CD14-positive monocyte (primary cell): Measurements from ENCODE around the gene LRP1. TPM values are rescaled to one million over a fixed set of nuclear protein-coding genes. Genes with fewer than 3 reads are reported as not detected.

Experiments
- DNase-seq, 3 donors: peaks; one replicate each; pipeline ENCODE4 v3.0.0-alpha.2; 2011 to 2022
- H2AFZ ChIP-seq: 2 replicates; pipeline ENCODE4 v1.6.0; 2012; ENCODE audit warnings: mild to moderate bottlenecking, low read depth, low read length, inconsistent platforms; ENCODE audit not compliant: insufficient read depth, poor library complexity, severe bottlenecking
- H3K27ac ChIP-seq, 2 donors: 1 replicate in 1 of 2; 2 replicates in 1 of 2; pipeline ENCODE4 v1.5.1; 2012 to 2013; ENCODE audit warnings: low read length in 2 of 2, control low read depth in 1 of 2, inconsistent platforms in 1 of 2, low read depth in 1 of 2, mild to moderate bottlenecking in 1 of 2
- H3K27me3 ChIP-seq, 2 donors: one replicate each; pipeline versions ENCODE4 v1.6.0 to v1.6.1; 2011 to 2013; ENCODE audit warnings: low read length in 2 of 2; ENCODE audit not compliant: control insufficient read depth in 2 of 2, insufficient read depth in 2 of 2
- H3K36me3 ChIP-seq, 2 donors: replicated peaks in 1 of 2; 1 replicate in 1 of 2; 2 replicates in 1 of 2; pipeline versions ENCODE4 v1.5.1 to v1.6.1; 2012 to 2013; ENCODE audit warnings: low read length in 2 of 2, control low read depth in 1 of 2, inconsistent platforms in 1 of 2, mild to moderate bottlenecking in 1 of 2; ENCODE audit not compliant: insufficient read depth in 2 of 2, control insufficient read depth in 1 of 2
- H3K4me1 ChIP-seq, 2 donors: 1 replicate in 1 of 2; 2 replicates in 1 of 2; pipeline versions ENCODE4 v1.5.1 to v1.6.1; 2012 to 2013; ENCODE audit warnings: low read length in 2 of 2, control low read depth in 1 of 2, inconsistent platforms in 1 of 2, mild to moderate bottlenecking in 1 of 2, moderate library complexity in 1 of 2; ENCODE audit not compliant: insufficient read depth in 2 of 2, control insufficient read depth in 1 of 2
- H3K4me2 ChIP-seq: replicated peaks from 2 replicates; pipeline ENCODE3; 2012; ENCODE audit warnings: low read length, moderate library complexity, mild to moderate bottlenecking; ENCODE audit not compliant: poor library complexity, severe bottlenecking; ENCODE audit errors: extremely low read depth
- H3K4me3 ChIP-seq, 3 experiments: fragments of 200-600 bp in 1 of 3; sonication (generic) in 1 of 3; replicated peaks in 1 of 3; 1 replicate in 2 of 3; 2 replicates in 1 of 3; pipeline ENCODE4 v1.5.1; 2011 to 2013; ENCODE audit warnings: low read length in 3 of 3, mild to moderate bottlenecking in 3 of 3, control low read depth in 2 of 3, low read depth in 2 of 3, inconsistent platforms in 1 of 3, moderate library complexity in 1 of 3
- H3K79me2 ChIP-seq: 2 replicates; pipeline ENCODE4 v1.6.0; 2012; ENCODE audit warnings: mild to moderate bottlenecking, control low read depth, inconsistent platforms, low read length, moderate library complexity; ENCODE audit not compliant: insufficient read depth
- H3K9ac ChIP-seq: 2 replicates; pipeline ENCODE4 v1.6.0; 2017; ENCODE audit warnings: low read length, mild to moderate bottlenecking; ENCODE audit not compliant: insufficient read depth, poor library complexity, severe bottlenecking
- H3K9me3 ChIP-seq, 2 donors: replicated peaks in 1 of 2; 1 replicate in 1 of 2; 2 replicates in 1 of 2; pipeline versions ENCODE4 v1.5.1 to v1.6.1; 2012 to 2013; ENCODE audit warnings: low read length in 2 of 2, control low read depth in 1 of 2; ENCODE audit not compliant: control insufficient read depth in 1 of 2, insufficient read depth in 1 of 2
- H4K20me1 ChIP-seq: 2 replicates; pipeline ENCODE4 v1.6.0; 2012; ENCODE audit warnings: mild to moderate bottlenecking, low read length, control low read depth, moderate library complexity; ENCODE audit not compliant: insufficient read depth
- H3K27ac Mint-ChIP-seq, 7 donors: one replicate each; pipeline ENCODE4 v1.8.0; 2020; ENCODE audit warnings: mild to moderate bottlenecking in 7 of 7, mixed read lengths in 7 of 7, moderate library complexity in 6 of 7, inconsistent platforms in 2 of 7
- H3K27me3 Mint-ChIP-seq, 3 donors: one replicate each; pipeline ENCODE4 v1.8.0; 2021 to 2022; ENCODE audit warnings: low read depth in 3 of 3, mild to moderate bottlenecking in 3 of 3, mixed read lengths in 3 of 3, moderate library complexity in 3 of 3, inconsistent platforms in 1 of 3
- H3K36me3 Mint-ChIP-seq, 2 donors: one replicate each; pipeline ENCODE4 v1.8.0; 2020; ENCODE audit warnings: mixed read lengths in 2 of 2, inconsistent platforms in 1 of 2, mild to moderate bottlenecking in 1 of 2
- H3K4me1 Mint-ChIP-seq: one replicate; pipeline ENCODE4 v1.8.0; 2020; ENCODE audit warnings: mild to moderate bottlenecking, mixed read lengths
- H3K4me3 Mint-ChIP-seq, 2 donors: one replicate each; pipeline ENCODE4 v1.8.0; 2020; ENCODE audit warnings: mild to moderate bottlenecking in 2 of 2, mixed read lengths in 2 of 2, moderate library complexity in 1 of 2
- H3K9me3 Mint-ChIP-seq, 7 donors: one replicate each; pipeline ENCODE4 v1.8.0; 2020 to 2022; ENCODE audit warnings: mixed read lengths in 7 of 7, mild to moderate bottlenecking in 6 of 7, moderate library complexity in 6 of 7, inconsistent platforms in 2 of 7
- CTCF ChIP-seq: fragments of 200-600 bp; IDR thresholded peaks from one replicate; pipeline ENCODE4 v1.8.0; 2022; ENCODE audit warnings: antibody characterized with exemption, mild to moderate bottlenecking
- WGBS: methylation state at CpG from one replicate; pipeline ENCODE4 v1.1.5; 2013; ENCODE audit warnings: missing lambda C conversion rate; ENCODE audit not compliant: insufficient coverage; 5-methylcytosine and 5-hydroxymethylcytosine counted together
- intact Hi-C, 2 donors: fragments of 100-400 bp; cut with micrococcal nuclease; formaldehyde crosslinking; loops; one replicate each; pipeline versions ENCODE4 v1.15.0 to v1.15.1; 2023
- polyA plus RNA-seq, 3 donors: library from polyadenylated mRNA; depleted of rRNA in 1 of 3; unstranded in 2 of 3; stranded (reverse) in 1 of 3; fragments of 300-500 nt in 2 of 3; fragments of >200 nt in 1 of 3; fragmentation: Illumina TruSeq in 2 of 3; gene quantifications; 1 replicate in 2 of 3; 2 replicates in 1 of 3; pipeline ENCODE4 v1.2.3, GENCODE V29; 2012 to 2021

LRP1 gene
- polyA plus RNA-seq, 3 donors: 5.5 to 246 (median 10.5) TPM

DNA sequence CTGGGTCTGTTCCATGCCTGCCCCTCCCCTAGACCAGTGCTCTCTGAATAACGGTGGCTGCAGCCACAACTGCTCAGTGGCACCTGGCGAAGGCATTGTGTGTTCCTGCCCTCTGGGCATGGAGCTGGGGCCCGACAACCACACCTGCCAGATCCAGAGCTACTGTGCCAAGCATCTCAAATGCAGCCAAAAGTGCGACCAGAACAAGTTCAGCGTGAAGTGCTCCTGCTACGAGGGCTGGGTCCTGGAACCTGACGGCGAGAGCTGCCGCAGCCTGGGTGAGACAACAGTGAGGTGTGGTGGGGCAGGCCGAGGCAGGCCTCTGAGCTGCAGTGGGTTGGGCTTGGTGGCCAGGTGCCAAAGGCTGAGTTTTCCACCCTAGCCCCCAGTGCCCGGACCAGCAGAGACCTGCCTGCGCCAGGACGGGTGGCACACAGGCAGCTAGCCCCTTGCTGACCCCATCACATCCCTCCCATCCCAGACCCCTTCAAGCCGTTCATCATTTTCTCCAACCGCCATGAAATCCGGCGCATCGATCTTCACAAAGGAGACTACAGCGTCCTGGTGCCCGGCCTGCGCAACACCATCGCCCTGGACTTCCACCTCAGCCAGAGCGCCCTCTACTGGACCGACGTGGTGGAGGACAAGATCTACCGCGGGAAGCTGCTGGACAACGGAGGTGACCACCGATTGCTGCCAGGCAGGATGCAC lies 47.3 kb downstream of the LRP1 start:
- Histone ChIP-seq H3K27ac (no peak overlapping the region), H4K20me1 (peaks cover 97% of the 10 kb centered on the region), H3K36me3 (peaks cover 92 to 98% of the 10 kb centered on the region in 2 donors), H3K9ac (no peak overlapping the region), H3K4me3 (no peak overlapping the region), H3K79me2 (no peaks in the 10 kb centered on the region), H3K4me1 (no peaks in the 10 kb centered on the region), H2AFZ (no peak overlapping the region), H3K27me3 (no peaks in the 10 kb centered on the region), H3K9me3 (no peaks in the 10 kb centered on the region), H3K4me2 (no peak overlapping the region)
- DNase-seq: peak; percentile 60 to 71 (median 61)
- WGBS: 78% methylated on average over 24 of the region's 29 CpGs
- peak overlapping the region in 4 of 7 donors; percentile 10 to 80 (median 48) for H3K27ac Mint-ChIP-seq
- peaks cover 3 to 7% (median 7%) of the 10 kb centered on the region in 3 donors for H3K27me3 Mint-ChIP-seq
- TF ChIP-seq CTCF: peak; percentile 79
- H3K4me3 Mint-ChIP-seq: no peak overlapping the region
- peaks cover 94 to 100% of the 10 kb centered on the region in 2 donors for H3K36me3 Mint-ChIP-seq
- peaks cover 0 to 4% (median 0%) of the 10 kb centered on the region in 7 donors for H3K9me3 Mint-ChIP-seq
- peaks cover 12% of the 10 kb centered on the region for H3K4me1 Mint-ChIP-seq
- intact Hi-C loops: loop anchor here (1.0 to 5.0 kb wide), 2 partner anchors 51 to 108 kb away; no protein-coding TSS in a partner anchor

DNA sequence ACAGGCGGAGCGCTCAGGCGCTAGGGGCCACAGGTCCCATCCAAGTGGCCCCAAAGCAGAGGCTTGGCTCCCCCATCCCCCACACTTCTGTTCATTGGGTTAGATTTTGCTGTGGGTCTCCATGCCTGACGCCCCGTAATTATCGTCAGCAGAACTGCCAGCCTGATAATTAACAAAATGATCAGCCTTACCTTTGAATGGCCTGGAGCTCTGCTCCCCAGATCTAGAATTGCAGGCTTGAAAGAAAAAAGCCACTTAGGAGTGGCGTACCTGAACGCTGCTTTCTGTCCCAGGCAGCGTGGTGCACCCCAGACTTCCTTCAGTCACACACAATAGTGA lies 47.8 kb downstream of the LRP1 start:
- Histone ChIP-seq H3K79me2 (no peaks in the 10 kb centered on the region), H4K20me1 (peaks cover 97% of the 10 kb centered on the region), H3K9me3 (no peaks in the 10 kb centered on the region), H3K27ac (no peak overlapping the region), H3K4me2 (no peak overlapping the region), H3K27me3 (no peaks in the 10 kb centered on the region), H3K4me3 (no peak overlapping the region), H2AFZ (no peak overlapping the region), H3K36me3 (peaks cover 92 to 98% of the 10 kb centered on the region in 2 donors), H3K9ac (no peak overlapping the region), H3K4me1 (no peaks in the 10 kb centered on the region)
- peaks cover 3 to 7% (median 6%) of the 10 kb centered on the region in 3 donors for H3K27me3 Mint-ChIP-seq
- peaks cover 92 to 100% of the 10 kb centered on the region in 2 donors for H3K36me3 Mint-ChIP-seq
- H3K4me3 Mint-ChIP-seq: no peak overlapping the region
- intact Hi-C loops: loop anchor here (1.0 to 5.0 kb wide), 2 partner anchors 52 to 109 kb away; no protein-coding TSS in a partner anchor
- peaks cover 9% of the 10 kb centered on the region for H3K4me1 Mint-ChIP-seq
- WGBS: 90% methylated on average over 3 of the region's 9 CpGs
- H3K9me3 Mint-ChIP-seq: peaks cover 0 to 4% (median 0%) of the 10 kb centered on the region in 7 donors
- no peak overlapping the region for H3K27ac Mint-ChIP-seq
- TF ChIP-seq CTCF: peak; percentile 57
- DNase-seq: no peak
